Occipital lobe (tissue), 2 donors: Measurements from ENCODE around the gene DNAJB6. TPM values are rescaled to one million over a fixed set of nuclear protein-coding genes. Genes with fewer than 3 reads are reported as not detected.
A peak's percentile ranks its signal among the peaks of the same experiment; 100 is the strongest.
"Not testable (repeated sequence)": the region's sequence is repeated elsewhere in the genome, so short reads cannot be mapped to it uniquely, and the experiment has no call there.

Source experiments
- DNase-seq: peaks from one replicate; lab custom pipeline; 2025; lab: John Stamatoyannopoulos, UW
- total RNA-seq: library from RNA; depleted of rRNA; stranded (reverse); fragments of >200 nt; gene quantifications from one replicate; pipeline ENCODE4 v1.2.3, GENCODE V29; 2014

The DNAJB6 gene
- total RNA-seq, 1 donor from 2014 or later = 179 TPM

- DNase-seq = no peak
Observed at GRCh38 chr7:157323401-157323800, 13.4 kb upstream of the DNAJB6 start.

- DNase-seq = no peak
Observed at GRCh38 chr7:157329447-157329846, 7.4 kb upstream of the DNAJB6 start.

GRCh38 chr7:157330567-157330966, 6.2 kb upstream of the DNAJB6 start:
- DNase-seq = not testable (repeated sequence)

DNA sequence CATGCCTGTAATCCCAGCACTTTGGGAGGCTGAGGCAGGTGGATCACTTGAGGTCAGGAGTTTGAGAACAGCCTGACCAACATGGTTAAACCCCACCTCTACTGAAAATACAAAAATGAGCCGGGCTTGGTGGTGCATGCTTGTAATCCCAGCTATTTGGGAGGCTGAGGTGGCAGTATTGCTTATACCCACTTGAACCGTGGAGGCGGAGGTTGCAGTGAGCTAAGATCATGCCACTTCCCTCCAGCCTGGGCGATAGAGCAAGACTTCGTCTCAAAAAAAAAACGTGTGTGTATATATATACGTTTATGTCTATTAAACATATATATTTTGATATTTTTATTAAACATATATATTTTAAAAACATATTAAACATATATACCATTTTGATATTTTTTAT, 5.8 kb upstream of the DNAJB6 start:
- DNase-seq = not testable (repeated sequence)

DNA sequence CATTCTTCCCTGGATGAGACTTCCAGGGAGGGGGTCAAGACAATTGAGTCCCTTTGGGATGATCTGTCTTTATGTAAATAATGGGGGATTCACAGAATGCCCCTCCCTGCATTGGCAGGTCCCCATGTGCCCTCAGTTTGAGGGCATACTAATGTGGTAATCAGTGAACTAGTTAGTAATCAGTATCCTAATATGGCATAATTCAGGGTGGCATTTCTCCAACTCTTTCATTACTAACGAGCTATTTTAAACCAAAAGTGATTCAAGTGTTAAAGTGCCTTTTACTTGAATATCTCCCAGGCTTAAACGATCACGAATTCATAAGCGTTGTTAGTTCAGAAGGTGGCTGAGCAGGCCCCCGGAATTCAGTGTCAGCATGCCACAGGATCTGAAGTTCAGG, 1.6 kb upstream of the DNAJB6 start:
- no peak for DNase-seq

- no peak for DNase-seq
Observed at GRCh38 chr7:157335991-157336382, 817 bp upstream of the DNAJB6 start.

- DNase-seq = no peak
Observed at GRCh38 chr7:157337316-157338149, 729 bp downstream of the DNAJB6 start.

DNA sequence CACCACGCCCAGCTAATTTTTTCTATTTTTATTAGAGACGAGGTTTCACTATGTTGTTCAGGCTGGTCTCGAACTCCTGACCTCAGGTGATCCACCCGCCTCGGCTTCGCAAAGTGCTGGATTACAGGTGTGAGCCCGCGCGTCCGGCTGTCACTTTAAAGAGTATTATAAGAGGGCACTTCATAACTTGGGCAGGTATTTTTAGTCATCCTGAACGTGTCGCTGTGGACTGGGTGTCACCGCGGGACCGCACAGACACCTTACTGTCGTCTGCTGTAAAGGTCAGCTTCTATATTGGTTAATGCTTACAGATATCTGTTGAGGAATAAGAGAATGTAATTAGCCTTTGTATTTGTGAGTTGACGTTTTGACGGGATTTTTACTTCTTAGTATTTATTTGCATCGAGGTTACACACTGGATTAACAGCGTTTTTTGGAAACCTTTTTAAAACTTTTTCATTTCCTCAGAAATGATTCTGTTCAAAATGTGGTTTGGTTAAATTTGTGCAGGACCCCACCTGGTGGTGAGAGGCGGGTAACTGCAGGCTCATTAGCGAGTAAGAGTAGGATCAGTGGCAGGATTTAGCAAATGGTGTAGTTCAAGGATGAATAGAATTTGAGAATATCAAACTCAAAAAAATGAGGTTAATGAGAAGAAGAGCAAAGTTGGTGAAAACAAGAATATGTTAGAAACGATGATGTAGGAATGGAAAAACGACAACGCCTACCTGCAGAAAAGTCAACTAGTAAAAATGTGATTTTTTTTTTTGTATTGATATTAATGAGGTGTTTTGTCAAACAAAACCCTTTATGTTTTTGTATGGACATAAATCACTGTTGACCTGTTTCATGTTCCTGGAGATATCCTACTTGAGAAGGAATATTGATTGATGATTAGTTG, 3.2 kb downstream of the DNAJB6 start:
- peak; percentile 33 for DNase-seq

- peak; percentile 32 for DNase-seq
Observed at GRCh38 chr7:157347217-157347904, 10.6 kb downstream of the DNAJB6 start.

GRCh38 chr7:157348548-157348947, 11.7 kb downstream of the DNAJB6 start:
- DNase-seq = no peak

- no peak for DNase-seq
Observed at GRCh38 chr7:157352516-157352915, 15.7 kb downstream of the DNAJB6 start.

DNA sequence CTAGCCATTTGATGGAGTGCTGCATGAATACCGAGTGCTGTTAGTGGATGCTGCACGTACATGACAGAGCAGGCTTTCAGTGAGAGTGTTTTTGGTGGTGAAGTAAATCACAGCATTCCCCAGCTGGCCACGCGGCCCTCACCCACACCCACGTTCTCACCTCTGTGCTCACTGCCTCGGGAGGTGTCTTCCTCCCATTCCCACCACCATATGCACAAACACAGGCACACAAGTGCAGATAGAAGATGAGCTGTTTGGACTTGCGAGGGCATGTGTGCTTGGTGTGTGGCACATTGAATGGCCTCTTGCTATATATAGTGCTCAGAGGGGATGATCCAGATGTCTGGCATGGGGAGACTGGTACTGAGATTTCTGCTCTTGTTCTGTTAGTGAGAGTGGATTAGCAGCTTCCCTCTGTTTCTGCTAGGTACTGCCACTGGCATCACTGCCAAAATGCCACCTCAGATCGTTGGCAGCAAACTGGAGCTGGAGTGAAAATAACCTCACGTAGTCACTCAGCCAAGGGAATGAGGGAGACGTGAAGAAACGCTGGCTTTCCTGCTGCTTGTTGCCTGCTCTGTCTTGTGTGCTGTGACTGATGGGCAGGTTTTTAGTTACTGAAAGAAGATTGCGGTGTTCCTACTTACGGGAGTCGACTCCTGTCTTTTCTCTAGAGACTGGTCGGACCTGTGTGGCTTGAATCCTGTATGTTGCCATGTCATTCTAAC, 19.1 kb downstream of the DNAJB6 start:
- peak; percentile 66 for DNase-seq

- no peak for DNase-seq
Observed at GRCh38 chr7:157357129-157358040, 20.6 kb downstream of the DNAJB6 start.

DNA sequence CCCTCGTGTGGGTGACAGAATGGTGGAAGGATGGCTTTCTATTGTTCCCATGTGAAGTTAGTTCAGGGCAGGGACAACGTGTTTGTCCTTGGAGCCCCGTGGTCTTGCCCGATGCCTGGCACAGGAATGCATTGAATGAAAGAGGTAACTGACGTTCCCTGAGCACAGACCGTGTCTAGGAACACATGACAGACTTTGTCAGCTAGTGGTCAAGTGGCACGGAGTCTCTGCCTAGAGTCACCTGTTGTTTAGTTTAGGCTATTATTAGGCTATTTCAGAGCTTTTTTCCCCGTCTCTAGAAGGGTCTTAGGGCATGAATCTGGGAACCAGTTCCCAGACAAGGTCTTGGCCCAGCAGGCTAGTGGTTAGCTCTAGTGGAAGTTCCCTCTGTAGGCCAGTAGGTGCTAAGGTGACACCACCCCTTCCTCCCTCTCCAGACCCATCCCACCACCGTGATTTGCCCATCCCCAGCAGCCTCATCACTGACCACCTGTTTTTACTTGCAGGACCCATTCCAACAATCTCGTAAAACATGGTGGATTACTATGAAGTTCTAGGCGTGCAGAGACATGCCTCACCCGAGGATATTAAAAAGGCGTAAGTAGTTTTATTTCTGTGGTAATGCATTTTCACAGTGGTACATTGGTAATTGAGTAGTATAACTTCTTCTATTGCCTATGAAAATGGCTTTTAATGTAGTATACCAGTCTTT, 21.4 kb downstream of the DNAJB6 start:
- no peak for DNase-seq

DNA sequence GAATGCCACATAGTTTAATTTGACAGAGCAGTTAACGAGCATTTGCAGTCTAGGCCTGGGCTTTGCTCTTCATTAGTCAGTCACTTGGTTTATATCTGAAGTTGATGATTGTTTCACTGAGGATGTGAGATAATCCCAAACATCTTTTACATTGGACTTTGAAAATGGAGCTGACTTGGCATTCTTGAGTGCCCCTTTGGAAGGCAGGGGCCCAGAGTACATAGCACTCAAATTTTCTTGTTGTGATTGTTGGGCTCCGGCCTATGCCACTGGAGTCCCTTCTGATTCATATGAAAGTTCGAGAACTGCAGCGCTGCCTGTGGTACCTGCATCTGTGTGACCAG, 21.9 kb downstream of the DNAJB6 start:
- no peak for DNase-seq

DNA sequence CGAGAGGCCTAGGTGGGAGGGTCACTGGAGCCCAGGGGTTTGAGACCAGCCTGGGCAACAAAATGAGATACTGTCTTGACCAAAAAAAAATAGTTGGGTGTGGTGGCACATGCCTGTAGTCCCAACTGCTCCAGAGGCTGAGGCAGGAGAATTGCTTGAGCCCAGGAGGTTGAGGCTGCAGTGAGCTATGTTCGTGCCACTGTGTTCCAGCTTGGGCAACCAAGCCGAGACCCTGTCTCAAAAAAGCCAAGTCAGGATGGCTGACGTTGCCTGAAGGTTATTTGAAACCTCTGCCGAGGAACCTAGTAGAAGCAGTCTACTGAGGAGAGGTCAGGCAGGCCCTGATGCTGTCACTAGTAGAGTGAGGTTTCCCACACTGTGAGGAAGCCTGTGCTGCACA, 22.8 kb downstream of the DNAJB6 start:
- DNase-seq = no peak

- no peak for DNase-seq
Observed at GRCh38 chr7:157360483-157361025, 23.8 kb downstream of the DNAJB6 start.

DNA sequence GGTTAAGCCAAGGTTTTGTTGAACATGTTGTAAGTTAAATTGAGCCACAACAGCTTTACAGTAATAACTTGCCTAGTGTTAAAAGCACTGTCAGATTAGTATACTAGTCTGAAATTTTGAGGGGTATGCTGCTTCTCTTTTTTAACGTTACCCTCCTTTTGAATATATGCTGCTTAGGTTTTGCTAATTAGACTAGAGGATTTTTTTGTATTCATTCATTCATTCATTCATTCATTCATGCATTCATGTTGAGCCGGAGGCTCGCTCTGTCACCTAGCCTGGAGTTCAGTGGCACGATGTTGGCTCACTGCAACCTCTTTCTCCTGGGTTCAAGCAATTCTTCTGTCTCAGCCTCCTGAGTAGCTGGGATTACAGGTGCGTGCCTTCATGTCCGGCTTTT, 24.7 kb downstream of the DNAJB6 start:
- no peak for DNase-seq

GRCh38 chr7:157362729-157363128, 25.9 kb downstream of the DNAJB6 start:
- DNase-seq = no peak
